NCI-H2227 (cell line): ENCODE data around the gene SCYL1.
"Not testable (repeated sequence)": the region's sequence is repeated elsewhere in the genome, so short reads cannot be mapped to it uniquely, and the experiment has no call there.

Source experiments
- DNase-seq: peaks from one replicate; lab custom pipeline; 2025; ENCODE audit not compliant: unreplicated experiment; lab: John Stamatoyannopoulos, UW

SCYL1 gene

DNA sequence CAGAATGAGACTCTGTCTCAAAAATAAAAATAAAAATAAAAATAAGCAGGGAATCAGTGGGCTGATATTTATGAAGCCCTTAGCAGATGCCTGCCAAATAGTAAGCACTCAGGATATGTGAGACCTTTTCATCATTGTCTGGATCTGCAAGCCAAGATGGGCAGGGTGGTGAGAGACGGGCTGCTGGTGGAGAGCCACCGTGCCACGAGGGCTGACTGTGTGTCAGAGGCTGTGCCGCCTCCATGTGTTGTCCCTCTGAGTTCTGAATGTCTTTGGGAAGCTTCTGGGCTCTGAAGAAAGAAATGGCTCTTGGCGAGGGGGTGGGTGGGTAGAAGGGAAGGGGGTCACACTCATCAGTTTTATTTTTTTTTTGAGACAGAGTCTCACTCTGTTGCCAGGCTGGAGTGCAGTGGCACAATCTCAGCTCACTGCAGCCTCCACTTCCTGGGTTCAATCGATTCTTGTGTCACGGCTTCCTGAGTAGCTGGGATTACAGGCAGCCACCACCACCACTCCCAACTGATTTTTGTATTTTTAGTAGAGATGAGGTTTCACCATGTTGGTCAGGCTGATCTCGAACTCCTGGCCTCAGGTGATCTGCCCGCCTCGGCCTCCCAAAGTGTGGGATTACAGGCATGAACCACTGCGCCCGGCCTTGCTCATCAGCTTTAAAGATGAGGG, 40.1 kb downstream of the SCYL1 start:
- DNase-seq, result not testable (repeated sequence)

- DNase-seq, result peak; percentile 64
Measured at GRCh38 chr11:65565624-65566453, 41.0 kb downstream of the SCYL1 start.

- no peak for DNase-seq
Measured at GRCh38 chr11:65569164-65569972, 44.5 kb downstream of the SCYL1 start.

DNA sequence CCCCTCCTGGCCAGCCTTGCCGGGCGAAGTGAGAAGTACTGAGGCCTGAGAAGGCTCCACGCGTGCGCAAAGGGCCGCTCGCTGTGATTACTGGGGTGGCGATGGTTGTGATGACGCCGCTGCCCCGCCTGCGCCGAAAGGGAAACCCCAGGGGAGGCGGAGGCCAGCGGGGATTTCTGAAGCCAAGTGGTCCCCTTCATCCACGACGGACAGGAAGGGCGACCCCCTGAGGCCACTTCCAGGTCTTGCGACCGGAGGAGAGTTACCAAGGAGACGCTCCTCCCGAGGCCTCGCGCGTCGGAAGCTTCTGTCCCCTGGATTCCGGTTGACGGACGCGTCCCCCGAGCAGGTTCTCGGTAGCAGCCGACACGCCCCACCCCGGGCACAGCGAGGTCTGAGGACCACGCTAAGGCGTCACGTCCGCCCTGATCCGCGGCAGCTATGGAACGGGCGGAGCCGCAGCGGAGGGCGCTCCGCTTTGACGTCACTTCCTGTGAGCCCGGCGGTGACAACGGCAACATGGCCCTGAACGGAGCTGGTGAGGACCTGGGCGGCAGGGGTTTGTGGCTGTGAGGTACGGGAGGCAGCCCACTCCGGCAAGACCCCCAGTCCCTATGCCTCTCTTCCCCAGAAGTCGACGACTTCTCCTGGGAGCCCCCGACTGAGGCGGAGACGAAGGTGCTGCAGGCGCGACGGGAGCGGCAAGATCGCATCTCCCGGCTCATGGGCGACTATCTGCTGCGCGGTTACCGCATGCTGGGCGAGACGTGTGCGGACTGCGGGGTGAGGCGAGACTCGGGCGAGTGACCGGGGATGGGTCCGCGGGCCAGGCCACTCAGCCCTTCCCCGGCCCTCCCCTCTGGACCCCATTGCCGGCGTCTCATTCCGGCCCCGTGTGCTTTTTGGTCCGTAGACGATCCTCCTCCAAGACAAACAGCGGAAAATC, 45.4 kb downstream of the SCYL1 start, which contains the start of gene ZNRD2:
Gene ZNRD2, plus strand, starts transcription at position 505 of the 946 bp plus-strand sequence. Its CDS starts 15 bp downstream, at position 520.
- peak; percentile 99 for DNase-seq

GRCh38 chr11:65571420-65571819, 46.5 kb downstream of the SCYL1 start:
- no peak for DNase-seq

DNA sequence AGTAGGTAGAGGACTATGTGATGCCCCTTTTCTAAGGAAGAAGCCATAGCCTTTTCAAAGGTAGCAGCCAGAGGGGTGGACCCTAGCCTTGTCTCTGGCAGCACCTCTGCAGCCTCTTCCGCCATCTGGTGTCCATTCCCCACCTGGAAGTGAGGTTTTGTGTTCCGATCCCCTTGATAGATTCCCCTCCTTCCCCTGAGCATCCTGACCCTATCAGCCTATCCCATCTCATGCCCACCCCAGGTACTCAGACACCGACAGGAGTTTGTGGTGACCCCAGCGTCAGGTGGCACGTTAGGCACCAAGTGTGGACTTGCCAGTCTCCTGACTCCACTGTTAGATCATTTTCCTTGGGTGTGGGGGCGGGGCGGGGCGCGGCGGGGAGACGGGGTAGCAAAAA, 47.1 kb downstream of the SCYL1 start:
- peak; percentile 65 for DNase-seq

DNA sequence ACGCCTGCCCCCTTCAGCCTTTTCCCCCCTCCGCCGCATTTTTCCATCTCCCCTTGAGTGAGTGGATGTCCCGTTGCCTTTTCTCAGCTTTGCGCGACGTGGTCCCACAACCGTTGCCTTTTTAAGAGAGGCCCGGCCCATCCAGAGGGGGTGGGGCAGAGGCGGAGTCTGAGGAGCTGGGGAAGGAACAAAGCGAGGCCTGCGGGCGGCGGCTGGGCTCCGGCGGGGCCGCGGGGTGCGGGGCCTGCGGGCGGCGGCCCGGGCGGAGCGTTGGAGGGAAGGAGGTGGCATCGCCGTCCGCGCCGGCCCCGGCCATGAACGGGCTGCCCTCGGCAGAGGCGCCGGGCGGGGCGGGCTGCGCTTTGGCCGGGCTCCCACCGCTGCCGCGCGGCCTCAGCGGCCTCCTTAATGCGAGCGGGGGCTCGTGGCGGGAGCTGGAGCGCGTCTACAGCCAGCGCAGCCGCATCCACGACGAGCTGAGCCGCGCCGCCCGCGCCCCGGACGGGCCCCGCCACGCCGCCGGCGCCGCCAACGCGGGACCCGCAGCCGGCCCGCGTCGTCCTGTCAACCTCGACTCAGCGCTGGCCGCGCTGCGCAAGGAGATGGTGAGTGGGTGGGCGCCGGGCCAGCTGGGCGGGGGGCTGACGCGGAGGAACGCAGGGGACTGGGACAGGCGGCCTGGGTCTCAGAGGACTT, 47.6 kb downstream of the SCYL1 start, which contains the start of gene FAM89B:
Gene FAM89B, plus strand, starts transcription at position 183 of the 696 bp plus-strand sequence. Its CDS starts 132 bp downstream, at position 315.
- DNase-seq, result peak; percentile 90

GRCh38 chr11:65573391-65574079, 48.7 kb downstream of the SCYL1 start:
- no peak for DNase-seq

GRCh38 chr11:65574109-65574810, 49.4 kb downstream of the SCYL1 start:
- peak; percentile 93 for DNase-seq

DNA sequence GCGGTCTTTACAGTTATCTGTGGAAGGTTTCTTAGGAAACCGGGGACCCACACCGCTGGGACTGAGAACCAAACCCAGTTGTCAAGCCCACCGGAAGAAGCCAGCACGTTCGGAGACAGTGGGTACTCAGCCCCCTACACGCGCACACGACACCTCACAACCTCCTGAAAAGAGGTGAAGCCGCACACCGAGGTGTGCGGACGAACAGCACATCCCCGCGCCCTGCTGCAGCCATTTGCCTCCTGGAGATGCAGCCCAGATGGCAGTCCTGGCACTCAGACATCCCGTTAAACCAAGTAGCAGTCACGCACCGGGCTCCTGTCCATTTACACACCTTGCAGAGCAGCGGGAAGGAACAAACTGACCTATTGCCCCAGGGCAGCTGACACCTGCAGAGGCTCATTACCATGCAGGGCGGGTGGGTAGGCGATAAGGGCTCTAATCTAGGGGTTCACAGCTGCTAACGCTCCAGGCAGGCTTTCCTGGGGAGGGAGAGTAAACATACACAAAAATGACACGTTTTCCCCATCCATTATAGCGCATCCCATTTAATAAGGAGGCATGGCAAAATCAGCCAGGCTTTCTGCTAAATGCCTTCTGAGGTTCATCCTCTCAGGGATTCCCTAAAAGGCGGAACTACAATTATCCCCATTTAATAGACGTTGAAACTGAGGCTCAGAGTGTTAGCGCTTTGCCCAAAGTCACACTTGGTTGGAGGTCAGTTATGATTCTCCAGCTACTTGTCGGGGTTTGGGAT, 50.1 kb downstream of the SCYL1 start:
- peak; percentile 51 for DNase-seq

DNA sequence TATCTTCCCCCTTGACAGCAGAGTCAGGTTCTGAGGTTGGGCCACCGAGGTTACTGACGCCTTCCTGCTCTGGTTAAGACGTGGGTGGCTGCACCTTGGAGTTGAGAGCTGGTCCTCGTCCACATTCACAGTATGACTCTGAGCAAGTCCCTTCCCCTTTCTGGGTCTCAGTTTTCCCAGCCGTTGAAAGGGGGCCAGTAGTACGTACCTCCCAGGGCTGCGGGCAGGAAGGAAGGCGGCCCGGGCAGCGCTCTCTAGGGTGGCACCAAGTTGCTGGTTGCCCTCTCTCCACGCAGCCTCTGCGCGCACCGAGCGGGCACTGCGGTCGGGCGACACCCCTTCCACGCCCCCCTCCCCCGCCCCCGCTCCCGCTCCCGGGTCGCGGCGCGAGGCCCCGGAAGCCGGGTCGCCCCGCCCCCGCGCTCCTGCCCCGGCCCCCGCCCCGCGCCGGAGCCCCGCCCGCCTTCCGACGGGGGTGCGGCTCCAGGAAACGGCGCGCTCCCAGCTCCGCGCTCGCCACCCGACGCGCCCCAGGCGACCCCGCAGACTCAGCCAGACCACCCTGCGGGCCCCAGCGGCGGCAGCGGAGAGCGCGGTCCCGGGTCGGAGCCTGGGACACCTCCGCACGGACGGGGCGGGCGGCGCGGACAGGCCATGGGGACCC, 50.8 kb downstream of the SCYL1 start, which contains the start of gene EHBP1L1:
Gene EHBP1L1, plus strand, starts transcription at position 486 of the 664 bp plus-strand sequence. CDS start 250 bp downstream, outside the sequence.
- DNase-seq, result peak; percentile 71

DNA sequence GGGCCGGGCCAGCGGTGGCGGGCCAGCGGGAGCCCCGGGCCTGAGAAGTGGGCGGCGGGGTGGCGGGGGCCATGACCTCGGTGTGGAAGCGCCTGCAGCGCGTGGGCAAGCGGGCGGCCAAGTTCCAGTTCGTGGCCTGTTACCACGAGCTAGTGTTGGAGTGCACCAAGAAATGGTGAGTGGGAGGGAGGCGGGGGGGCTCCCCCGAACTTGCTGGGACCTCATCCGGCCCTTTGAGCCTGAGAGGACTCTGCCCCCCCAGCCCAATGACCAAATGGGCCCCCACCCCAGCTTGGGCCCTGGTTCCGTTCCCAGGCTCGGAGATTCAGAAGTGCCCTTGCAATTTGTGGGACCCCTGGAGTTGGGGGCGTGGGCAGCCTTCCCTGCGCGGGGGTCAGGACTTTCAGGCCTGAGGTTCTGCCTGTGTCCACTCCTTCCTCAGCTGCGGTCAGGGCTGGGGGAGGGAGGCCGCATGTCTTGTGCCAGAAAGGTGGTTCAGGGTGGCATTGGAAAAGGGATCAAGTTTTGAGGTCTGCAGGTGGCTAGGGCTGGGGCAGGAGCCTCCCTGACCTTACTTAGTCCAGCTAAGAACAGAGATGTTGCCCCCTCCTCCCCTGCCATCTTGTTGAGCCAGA, 51.5 kb downstream of the SCYL1 start:
- no peak for DNase-seq

DNA sequence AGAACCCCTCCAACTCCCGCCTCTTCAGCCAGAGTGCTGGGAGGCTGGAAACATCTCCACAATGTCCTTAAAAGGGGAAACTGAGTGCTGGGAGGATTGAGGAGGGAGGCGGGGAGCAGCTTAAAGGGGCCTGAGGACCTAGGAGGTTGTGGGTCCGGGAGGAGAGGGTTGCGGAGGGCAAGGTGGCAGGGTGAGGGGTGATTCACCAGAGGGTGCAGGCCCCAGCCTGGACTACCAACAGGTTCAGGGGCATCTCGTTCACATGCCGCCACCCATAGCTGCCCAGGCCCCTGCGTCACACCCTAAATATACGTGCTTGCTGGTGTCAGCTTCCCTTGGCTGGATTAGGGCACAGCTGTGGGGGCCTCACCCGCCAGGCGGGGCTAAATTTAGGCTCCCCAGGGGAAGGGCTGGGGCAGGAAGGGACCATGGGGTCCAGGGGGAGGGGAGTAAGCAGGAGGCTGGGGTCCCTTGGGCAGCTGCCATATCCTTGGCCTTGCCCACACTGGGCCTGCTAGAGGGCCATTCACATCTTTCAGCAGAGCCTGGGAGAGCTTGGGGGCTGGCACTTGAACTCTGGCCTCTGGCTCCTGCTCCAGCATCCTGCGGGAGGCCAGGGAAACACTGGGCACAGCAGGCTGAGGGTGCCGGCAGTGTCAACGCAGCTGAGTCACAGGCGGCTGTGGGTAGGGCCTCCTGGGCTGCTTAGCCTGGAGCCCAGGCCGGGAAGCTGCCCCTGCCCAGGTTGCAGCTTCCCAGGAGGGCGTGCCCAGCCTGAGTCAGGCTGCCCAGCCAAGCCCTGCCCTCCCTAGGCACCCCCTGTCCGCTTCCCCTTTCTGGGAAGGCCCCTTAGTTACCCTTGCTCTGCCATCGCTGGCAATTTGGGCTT, 52.2 kb downstream of the SCYL1 start:
- peak; percentile 41 for DNase-seq

DNA sequence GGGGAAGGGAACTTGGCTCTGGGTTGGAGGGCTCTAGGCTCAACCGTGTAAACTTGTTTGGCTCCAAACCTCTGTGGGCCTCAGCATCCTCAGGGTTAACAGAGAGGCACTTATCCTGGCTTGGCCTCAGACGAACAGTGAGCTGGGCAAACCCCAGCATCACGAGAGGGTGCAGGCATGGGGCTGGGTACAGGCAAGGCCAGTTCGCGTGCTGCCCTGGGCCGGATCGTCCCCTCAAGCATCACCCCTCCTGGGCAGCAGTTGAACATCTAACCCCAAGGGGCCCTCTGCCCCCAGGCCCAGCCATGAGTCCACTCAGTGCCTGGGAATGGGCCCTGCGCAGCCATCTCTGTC, 52.9 kb downstream of the SCYL1 start:
- DNase-seq, result no peak

- DNase-seq, result no peak
Measured at GRCh38 chr11:65578134-65578533, 53.3 kb downstream of the SCYL1 start.

- DNase-seq, result no peak
Measured at GRCh38 chr11:65578667-65579066, 53.8 kb downstream of the SCYL1 start.
